DOHH2 (cell line): ENCODE results near the gene LDLRAD4.

Experiments
- H3F3A ChIP-seq: fragments of 200-600 bp; sonication (generic), shearing (Covaris generic); 2 replicates; pipeline ENCODE4 v1.6.0; 2016; ENCODE audit warnings: antibody characterized with exemption, mild to moderate bottlenecking; ENCODE audit not compliant: control insufficient read depth, insufficient read depth
- H3K27ac ChIP-seq: fragments of 200-600 bp; sonication (generic); 2 replicates; pipeline ENCODE4 v1.5.1; 2014; ENCODE audit warnings: low read depth, mild to moderate bottlenecking, low read length, moderate library complexity
- H3K27me3 ChIP-seq: fragments of 200-600 bp; sonication (generic); 2 replicates; pipeline ENCODE4 v1.6.1; 2014; ENCODE audit warnings: mild to moderate bottlenecking, low read length, mixed read lengths; ENCODE audit not compliant: control insufficient read depth
- H3K36me3 ChIP-seq: fragments of 200-600 bp; sonication (generic); 2 replicates; pipeline ENCODE4 v1.6.1; 2014; ENCODE audit warnings: mild to moderate bottlenecking, low read length, moderate library complexity, mixed read lengths; ENCODE audit not compliant: control insufficient read depth
- H3K4me1 ChIP-seq: fragments of 200-600 bp; sonication (generic); 2 replicates; pipeline ENCODE4 v1.6.1; 2014; ENCODE audit warnings: mild to moderate bottlenecking, low read length, mixed read lengths; ENCODE audit not compliant: control insufficient read depth
- H3K4me2 ChIP-seq: fragments of 200-600 bp; sonication (generic); 2 replicates; pipeline ENCODE4 v1.6.0; 2014; ENCODE audit warnings: mild to moderate bottlenecking, low read length, moderate library complexity
- H3K4me3 ChIP-seq: fragments of 200-600 bp; sonication (generic); 2 replicates; pipeline ENCODE4 v1.5.1; 2014; ENCODE audit warnings: mild to moderate bottlenecking, low read length, mixed read lengths
- H3K79me2 ChIP-seq: fragments of 200-600 bp; sonication (generic); 2 replicates; pipeline ENCODE4 v1.6.1; 2014; ENCODE audit warnings: mild to moderate bottlenecking, low read length, mixed read lengths; ENCODE audit not compliant: control insufficient read depth
- H3K9me2 ChIP-seq: fragments of 200-600 bp; sonication (generic); replicated peaks from 2 replicates; pipeline ENCODE4 v1.6.1; 2014; ENCODE audit warnings: mild to moderate bottlenecking, low read length, mixed read lengths; ENCODE audit not compliant: control insufficient read depth
- H3K9me3 ChIP-seq: fragments of 200-600 bp; sonication (generic); 2 replicates; pipeline ENCODE4 v1.6.1; 2014; ENCODE audit warnings: antibody characterized with exemption, low read length, mixed read lengths; ENCODE audit not compliant: control insufficient read depth, insufficient read depth
- H4K20me1 ChIP-seq: fragments of 200-600 bp; sonication (generic); 2 replicates; pipeline ENCODE4 v1.6.0; 2014; ENCODE audit warnings: low read depth, mild to moderate bottlenecking, antibody characterized with exemption, low read length, moderate library complexity; ENCODE audit not compliant: control insufficient read depth, insufficient read depth
- EZH2phosphoT487 ChIP-seq: fragments of 200-600 bp; sonication (generic); IDR thresholded peaks from 2 replicates; pipeline ENCODE4 v1.6.1; 2017; ENCODE audit warnings: borderline replicate concordance, mild to moderate bottlenecking, antibody characterized with exemption, low read length, moderate library complexity, mixed read lengths
- TF ChIP-seq, protein P1 (sequence below): fragments of 200-600 bp; sonication (generic); IDR thresholded peaks from one replicate; pipeline ENCODE4 v1.5.1; 2014; ENCODE audit warnings: antibody characterized with exemption, mild to moderate bottlenecking, low read depth, low read length; ENCODE audit not compliant: poor library complexity, severe bottlenecking

LDLRAD4 gene

GRCh38 chr18:13186687-13187086 lies 31.9 kb upstream of the LDLRAD4 start:
- Histone ChIP-seq H3F3A (no peaks in the 10 kb centered on the region), H3K36me3 (no peaks in the 10 kb centered on the region), H3K9me2 (no peaks in the 10 kb centered on the region), H3K4me1 (no peaks in the 10 kb centered on the region), H3K4me2 (no peak overlapping the region), H4K20me1 (no peaks in the 10 kb centered on the region), H3K9me3 (no peaks in the 10 kb centered on the region), H3K4me3 (no peak overlapping the region), H3K79me2 (no peaks in the 10 kb centered on the region), H3K27ac (no peak overlapping the region), H3K27me3 (peaks cover 9% of the 10 kb centered on the region; the same call in 1 of the 2 replicates)
- TF ChIP-seq, protein P1, sequence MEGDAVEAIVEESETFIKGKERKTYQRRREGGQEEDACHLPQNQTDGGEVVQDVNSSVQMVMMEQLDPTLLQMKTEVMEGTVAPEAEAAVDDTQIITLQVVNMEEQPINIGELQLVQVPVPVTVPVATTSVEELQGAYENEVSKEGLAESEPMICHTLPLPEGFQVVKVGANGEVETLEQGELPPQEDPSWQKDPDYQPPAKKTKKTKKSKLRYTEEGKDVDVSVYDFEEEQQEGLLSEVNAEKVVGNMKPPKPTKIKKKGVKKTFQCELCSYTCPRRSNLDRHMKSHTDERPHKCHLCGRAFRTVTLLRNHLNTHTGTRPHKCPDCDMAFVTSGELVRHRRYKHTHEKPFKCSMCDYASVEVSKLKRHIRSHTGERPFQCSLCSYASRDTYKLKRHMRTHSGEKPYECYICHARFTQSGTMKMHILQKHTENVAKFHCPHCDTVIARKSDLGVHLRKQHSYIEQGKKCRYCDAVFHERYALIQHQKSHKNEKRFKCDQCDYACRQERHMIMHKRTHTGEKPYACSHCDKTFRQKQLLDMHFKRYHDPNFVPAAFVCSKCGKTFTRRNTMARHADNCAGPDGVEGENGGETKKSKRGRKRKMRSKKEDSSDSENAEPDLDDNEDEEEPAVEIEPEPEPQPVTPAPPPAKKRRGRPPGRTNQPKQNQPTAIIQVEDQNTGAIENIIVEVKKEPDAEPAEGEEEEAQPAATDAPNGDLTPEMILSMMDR = no peak
- no peak for TF ChIP-seq EZH2phosphoT487

GRCh38 chr18:13187498-13187897 lies 31.1 kb upstream of the LDLRAD4 start:
- H3K9me2 ChIP-seq = no peaks in the 10 kb centered on the region
- H3K4me1 ChIP-seq = no peaks in the 10 kb centered on the region
- H3K27me3 ChIP-seq = peaks cover 9% of the 10 kb centered on the region; the same call in 1 of the 2 replicates
- H4K20me1 ChIP-seq = no peaks in the 10 kb centered on the region
- no peaks in the 10 kb centered on the region for H3F3A ChIP-seq
- no peaks in the 10 kb centered on the region for H3K79me2 ChIP-seq
- no peak overlapping the region for H3K27ac ChIP-seq
- no peak overlapping the region for H3K4me2 ChIP-seq
- H3K9me3 ChIP-seq = no peaks in the 10 kb centered on the region
- H3K36me3 ChIP-seq = no peaks in the 10 kb centered on the region
- TF ChIP-seq, protein P1 = no peak
- TF ChIP-seq EZH2phosphoT487 = no peak
- no peak overlapping the region for H3K4me3 ChIP-seq

- TF ChIP-seq, protein P1 = no peak
- no peak for TF ChIP-seq EZH2phosphoT487
- Histone ChIP-seq H3K4me1 (no peaks in the 10 kb centered on the region), H3K27ac (no peak overlapping the region), H3K27me3 (peaks cover 9% of the 10 kb centered on the region; the same call in 1 of the 2 replicates), H3K9me2 (no peaks in the 10 kb centered on the region), H3K9me3 (no peaks in the 10 kb centered on the region), H4K20me1 (no peaks in the 10 kb centered on the region), H3K4me2 (no peak overlapping the region), H3K79me2 (no peaks in the 10 kb centered on the region), H3F3A (no peaks in the 10 kb centered on the region), H3K36me3 (no peaks in the 10 kb centered on the region), H3K4me3 (no peak overlapping the region)
These were observed 27.5 kb upstream of the LDLRAD4 start for GRCh38 chr18:13191031-13191430.
